Caco-2 (cell line): Measurements from ENCODE around the gene RFNG. TPM values are rescaled to one million over a fixed set of nuclear protein-coding genes. Genes with fewer than 3 reads are reported as not detected.

ENCODE experiments used
- BruUV-seq: library from RNA; stranded (reverse); fragments of 400-500 nt; replicated peaks from 2 replicates; lab custom pipeline; 2021; lab: Mats Ljungman, UMichigan
- CTCF ChIA-PET: fragments of 300-600 bp; sonication (Branson Sonifier 250); formaldehyde crosslinking; loops from one replicate; lab custom pipeline; 2022; ENCODE audit warnings: antibody characterized with exemption; lab: Charles Lee
- POLR2A ChIA-PET: fragments of 300-600 bp; sonication (Branson Sonifier 250); formaldehyde crosslinking; loops from one replicate; lab custom pipeline; 2022; ENCODE audit warnings: antibody characterized with exemption; lab: Charles Lee
- DNase-seq, 2 experiments: peaks; one replicate each; pipeline versions ENCODE4 v3.0.0 to v3.0.0-alpha.2; 2020 to 2022
- H3K27me3 ChIP-seq: replicated peaks from 2 replicates; pipeline ENCODE4 v1.6.0; 2011; ENCODE audit warnings: low read length; ENCODE audit not compliant: control insufficient read depth, insufficient read depth
- H3K36me3 ChIP-seq: 2 replicates; pipeline ENCODE4 v1.5.1; 2011; ENCODE audit warnings: low read length; ENCODE audit not compliant: control insufficient read depth, insufficient read depth
- H3K4me1 ChIP-seq: fragments of 250-450 bp; sonication (Bioruptor Pico); 2 replicates; pipeline ENCODE4 v1.5.1; 2020; ENCODE audit warnings: mild to moderate bottlenecking
- H3K4me3 ChIP-seq: 2 replicates; pipeline ENCODE4 v1.5.1; 2011; ENCODE audit warnings: low read depth, mild to moderate bottlenecking, control low read depth, low read length
- H3K9me3 ChIP-seq: fragments of 250-450 bp; sonication (Bioruptor Pico); 2 replicates; pipeline ENCODE4 v1.5.1; 2020; ENCODE audit warnings: mild to moderate bottlenecking, moderate library complexity
- H3K27ac Mint-ChIP-seq: one replicate; pipeline ENCODE4 v1.8.0; 2022; ENCODE audit warnings: mixed read lengths; ENCODE audit not compliant: unreplicated experiment
- H3K27me3 Mint-ChIP-seq: one replicate; pipeline ENCODE4 v1.8.0; 2022; ENCODE audit warnings: mixed read lengths; ENCODE audit not compliant: insufficient read depth, unreplicated experiment
- H3K36me3 Mint-ChIP-seq: one replicate; pipeline ENCODE4 v1.8.0; 2022; ENCODE audit warnings: mild to moderate bottlenecking, mixed read lengths; ENCODE audit not compliant: insufficient read depth, unreplicated experiment
- H3K4me1 Mint-ChIP-seq: one replicate; pipeline ENCODE4 v1.8.0; 2022; ENCODE audit warnings: low read depth, mixed read lengths; ENCODE audit not compliant: unreplicated experiment
- H3K4me3 Mint-ChIP-seq: one replicate; pipeline ENCODE4 v1.8.0; 2022; ENCODE audit warnings: mild to moderate bottlenecking, moderate library complexity, mixed read lengths; ENCODE audit not compliant: unreplicated experiment
- H3K9me3 Mint-ChIP-seq: one replicate; pipeline ENCODE4 v1.8.0; 2022; ENCODE audit warnings: mixed read lengths; ENCODE audit not compliant: unreplicated experiment
- CTCF ChIP-seq, 2 experiments: fragments of 200-600 bp in 1 of 2; IDR thresholded peaks; 1 replicate in 1 of 2; 2 replicates in 1 of 2; pipeline versions ENCODE4 v1.5.1 to v1.8.0; 2011 to 2022; ENCODE audit warnings: antibody characterized with exemption in 1 of 2, control low read depth in 1 of 2, inconsistent platforms in 1 of 2, low read depth in 1 of 2, low read length in 1 of 2, mild to moderate bottlenecking in 1 of 2, moderate library complexity in 1 of 2; ENCODE audit not compliant: insufficient read depth in 1 of 2, severe bottlenecking in 1 of 2, unreplicated experiment in 1 of 2
- intact Hi-C: fragments of 100-400 bp; cut with micrococcal nuclease; formaldehyde crosslinking; loops from one replicate; pipeline ENCODE4 v1.10.0; 2022; ENCODE audit not compliant: unreplicated experiment
- total RNA-seq: library from RNA; stranded (reverse); gene quantifications from 2 replicates; pipeline ENCODE4 v1.2.3, GENCODE V29; 2022

Gene RFNG
- total RNA-seq, 1 experiment from 2014 or later: 35.5 TPM

DNA sequence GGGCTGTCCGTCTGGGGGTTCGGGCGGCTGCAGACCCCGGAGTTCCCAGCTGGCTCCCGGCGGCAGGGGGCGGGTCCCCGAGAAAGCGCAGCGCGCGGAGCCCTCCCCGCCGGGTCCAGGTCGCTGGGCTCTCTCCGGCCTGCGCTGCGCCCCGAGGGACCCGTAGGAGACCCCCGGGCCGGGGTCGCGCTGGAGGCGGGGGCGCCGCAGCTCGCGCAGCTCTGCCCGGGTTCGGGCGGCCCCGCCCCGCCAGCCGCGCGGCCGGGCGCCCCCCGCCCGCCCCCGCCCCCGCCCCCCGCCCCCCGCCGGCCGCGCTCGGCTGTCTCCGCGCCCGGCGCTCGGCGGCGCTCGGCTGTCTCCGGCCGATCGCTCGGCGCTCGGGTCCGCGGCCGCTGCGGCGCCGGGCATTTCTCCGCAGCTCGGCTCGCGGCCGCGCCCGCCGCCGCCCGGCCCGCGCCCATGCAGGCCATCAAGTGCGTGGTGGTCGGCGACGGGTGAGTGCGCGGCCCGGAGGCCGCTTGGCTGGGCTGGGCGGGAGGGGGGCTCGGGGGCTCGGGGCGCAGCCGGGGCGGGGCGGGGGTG lies 20.2 kb downstream of the RFNG start, which contains the start of gene RAC3:
TSS of gene RAC3 (plus strand) at position 376 of the 582 bp plus-strand sequence. CDS start at position 460, 84 bp downstream.
- no peak for TF ChIP-seq CTCF (IDR thresholded peaks at IDR 0.05; ENCODE audit: insufficient read depth in 1 of 2, low read depth in 1 of 2, low read length in 1 of 2, severe bottlenecking in 1 of 2, unreplicated experiment in 1 of 2)
- Histone ChIP-seq H3K9me3 (no peaks in the 10 kb centered on the region), H3K36me3 (peaks cover 2% of the 10 kb centered on the region; the same call in 1 of the 2 replicates), H3K4me1 (peaks cover 20% of the 10 kb centered on the region), H3K4me3 (peak within 1 kb of the TSS; percentile 64), H3K27me3 (no peaks in the 10 kb centered on the region)
- CTCF ChIA-PET: interaction anchor here (0.8 to 2.7 kb wide), 7 partner anchors 10 to 103 kb away, joined by 3 to 36 read pairs (median 7); partner anchors contain the start of genes CENPX and LRRC45
- POLR2A ChIA-PET: interaction anchor here (0.6 to 2.2 kb wide), 5 partner anchors 9 to 198 kb away, joined by 4 to 12 read pairs (median 4); partner anchors contain the start of genes CENPX, FASN, LRRC45 and MCRIP1
- peak in 1 of 2 experiments; percentile 72 for DNase-seq
- peak within 1 kb of the TSS; percentile 85 for H3K4me3 Mint-ChIP-seq
- no peaks in the 10 kb centered on the region for H3K27me3 Mint-ChIP-seq
- H3K9me3 Mint-ChIP-seq: no peaks in the 10 kb centered on the region
- intact Hi-C loops: no loop called here
- peak within 1 kb of the TSS; percentile 80 for H3K27ac Mint-ChIP-seq
- H3K36me3 Mint-ChIP-seq: peaks cover 34% of the 10 kb centered on the region
- no TSS peak for BruUV-seq
- peaks cover 11% of the 10 kb centered on the region for H3K4me1 Mint-ChIP-seq

GRCh38 chr17:82030470-82031302 lies 20.9 kb downstream of the RFNG start:
- ChIA-PET CTCF (interaction anchor here (0.6 to 2.7 kb wide), 24 partner anchors 9 to 205 kb away, joined by 3 to 36 read pairs (median 4); partner anchors contain the start of genes CENPX, LRRC45 and PYCR1), POLR2A (interaction anchor here (0.6 to 2.2 kb wide), 7 partner anchors 9 to 347 kb away, joined by 3 to 12 read pairs (median 4); partner anchors contain the start of genes ARL16, CENPX, FASN and HGS)
- peak overlapping the region; percentile 80 for H3K27ac Mint-ChIP-seq

More at GRCh38 chr17:82030470-82031302, 20.9 kb downstream of the RFNG start:
- intact Hi-C loops: loop anchor here (1.0 kb wide), 1 partner anchor 124 kb away; no protein-coding TSS in a partner anchor
- Mint-ChIP-seq H3K4me3 (peak overlapping the region; percentile 85), H3K9me3 (no peaks in the 10 kb centered on the region), H3K27me3 (no peaks in the 10 kb centered on the region), H3K36me3 (peaks cover 28% of the 10 kb centered on the region), H3K4me1 (peaks cover 11% of the 10 kb centered on the region)
- peaks cover 2% of the 10 kb centered on the region; the same call in 1 of the 2 replicates for H3K36me3 ChIP-seq
- no peaks in the 10 kb centered on the region for H3K9me3 ChIP-seq
- TF ChIP-seq CTCF (IDR thresholded peaks at IDR 0.05; ENCODE audit: insufficient read depth in 1 of 2, low read depth in 1 of 2, low read length in 1 of 2, severe bottlenecking in 1 of 2, unreplicated experiment in 1 of 2): peak; percentile 91
- H3K4me1 ChIP-seq: peaks cover 14% of the 10 kb centered on the region
- H3K27me3 ChIP-seq: no peaks in the 10 kb centered on the region
- DNase-seq: peak; percentile 89 to 93
- H3K4me3 ChIP-seq: peak overlapping the region; percentile 64
- no TSS peak for BruUV-seq
